C4-2B (cell line): ENCODE data around the gene HRCT1.
"Not testable (repeated sequence)": the region's sequence is repeated elsewhere in the genome, so short reads cannot be mapped to it uniquely, and the experiment has no call there.

Experiments used
- H3K27ac ChIP-seq: fragments of 450-650 bp; 2 replicates; pipeline ENCODE4 v1.5.1; 2017
- CTCF ChIP-seq: fragments of 450-650 bp; conservative IDR thresholded peaks from 2 replicates; pipeline ENCODE4 v1.5.1; 2017; ENCODE audit warnings: mild to moderate bottlenecking
- ZFX ChIP-seq: fragments of 450-650 bp; IDR thresholded peaks from 2 replicates; pipeline ENCODE4 v1.6.1; 2017

The HRCT1 gene

GRCh38 chr9:35871545-35871944, 34.5 kb upstream of the HRCT1 start:
- peak overlapping the region; percentile 47 for H3K27ac ChIP-seq
- TF ChIP-seq ZFX (no peak), CTCF (no peak)

- TF ChIP-seq ZFX (no peak), CTCF (no peak)
- no peak overlapping the region for H3K27ac ChIP-seq
These were observed 33.5 kb upstream of the HRCT1 start for GRCh38 chr9:35872505-35872904.

- TF ChIP-seq ZFX (no peak), CTCF (peak; percentile 99)
- H3K27ac ChIP-seq: no peak overlapping the region
These were observed 23.6 kb upstream of the HRCT1 start for GRCh38 chr9:35882263-35882848.

GRCh38 chr9:35882996-35883395, 23.0 kb upstream of the HRCT1 start:
- no peak overlapping the region for H3K27ac ChIP-seq
- no peak for TF ChIP-seq CTCF
- no peak for TF ChIP-seq ZFX

- H3K27ac ChIP-seq: not testable (repeated sequence)
These were observed 21.1 kb upstream of the HRCT1 start for GRCh38 chr9:35884908-35885307.

- TF ChIP-seq CTCF (no peak), ZFX (no peak)
These were observed 14.4 kb upstream of the HRCT1 start for GRCh38 chr9:35891646-35892045.

GRCh38 chr9:35892051-35892450, 14.0 kb upstream of the HRCT1 start:
- no peak overlapping the region for H3K27ac ChIP-seq
- TF ChIP-seq CTCF: no peak
- TF ChIP-seq ZFX: no peak

More at GRCh38 chr9:35891646-35892045, 14.4 kb upstream of the HRCT1 start:
- H3K27ac ChIP-seq: no peak overlapping the region

- TF ChIP-seq ZFX (no peak), CTCF (no peak)
- H3K27ac ChIP-seq: no peak overlapping the region
These were observed 9.4 kb upstream of the HRCT1 start for GRCh38 chr9:35896570-35896969.

- H3K27ac ChIP-seq: not testable (repeated sequence)
These were observed 8.5 kb upstream of the HRCT1 start for GRCh38 chr9:35897376-35898099.
